Activated T-cell treated with anti-CD3 and anti-CD28 coated beads, Interleukin-2, amount 50 U/mL, for 1 hour (primary cell): ENCODE results near the gene HENMT1.
"Not testable (repeated sequence)": the region's sequence is repeated elsewhere in the genome, so short reads cannot be mapped to it uniquely, and the experiment has no call there.

Source experiments
- DNase-seq: peaks from one replicate; pipeline ENCODE4 v3.0.0-alpha.2; 2020

Gene HENMT1

GRCh38 chr1:108670131-108670773 lies 9.4 kb upstream of the HENMT1 start:
- no peak for DNase-seq

GRCh38 chr1:108669679-108670078 lies 8.8 kb upstream of the HENMT1 start:
- DNase-seq = no peak

GRCh38 chr1:108668777-108669176 lies 7.9 kb upstream of the HENMT1 start:
- DNase-seq = no peak

- not testable (repeated sequence) for DNase-seq
Observed at GRCh38 chr1:108667422-108667821, 6.5 kb upstream of the HENMT1 start.

GRCh38 chr1:108665771-108666170 lies 4.9 kb upstream of the HENMT1 start:
- DNase-seq = no peak

GRCh38 chr1:108665067-108665466 lies 4.2 kb upstream of the HENMT1 start:
- no peak for DNase-seq

GRCh38 chr1:108664481-108664880 lies 3.6 kb upstream of the HENMT1 start:
- no peak for DNase-seq

- no peak for DNase-seq
Observed at GRCh38 chr1:108663074-108663473, 2.2 kb upstream of the HENMT1 start.

- DNase-seq = no peak
Observed at GRCh38 chr1:108657356-108658080, 3.4 kb downstream of the HENMT1 start.

GRCh38 chr1:108653431-108654105 lies 7.3 kb downstream of the HENMT1 start:
- DNase-seq = no peak

GRCh38 chr1:108646648-108647269 lies 14.1 kb downstream of the HENMT1 start:
- DNase-seq = peak; percentile 76

GRCh38 chr1:108646265-108646647 lies 14.6 kb downstream of the HENMT1 start:
- DNase-seq = no peak

GRCh38 chr1:108645564-108646184 lies 15.2 kb downstream of the HENMT1 start:
- no peak for DNase-seq

- DNase-seq = peak; percentile 47
Observed at GRCh38 chr1:108644984-108645383, 15.9 kb downstream of the HENMT1 start.

GRCh38 chr1:108643492-108644335 lies 17.2 kb downstream of the HENMT1 start:
- DNase-seq = no peak

- DNase-seq = not testable (repeated sequence)
Observed at GRCh38 chr1:108640863-108641262, 20.0 kb downstream of the HENMT1 start.

- DNase-seq = peak; percentile 42
Observed at GRCh38 chr1:108639899-108640560, 20.9 kb downstream of the HENMT1 start.

- DNase-seq = no peak
Observed at GRCh38 chr1:108636876-108637275, 24.0 kb downstream of the HENMT1 start.

GRCh38 chr1:108634521-108634920 lies 26.4 kb downstream of the HENMT1 start:
- no peak for DNase-seq

- no peak for DNase-seq
Observed at GRCh38 chr1:108628665-108629064, 32.2 kb downstream of the HENMT1 start.

- no peak for DNase-seq
Observed at GRCh38 chr1:108627951-108628350, 32.9 kb downstream of the HENMT1 start.

GRCh38 chr1:108627256-108627655 lies 33.6 kb downstream of the HENMT1 start:
- DNase-seq = no peak
